HG03378 (cell line): ENCODE results near the gene DUS3L.

Source experiments
- ATAC-seq: cut with Tn5 transposase; IDR thresholded peaks from one replicate; pipeline ENCODE4 v1.9.1; 2021; ENCODE audit warnings: mild to moderate bottlenecking, moderate library complexity; ENCODE audit not compliant: unreplicated experiment

Gene DUS3L

GRCh38 chr19:5822181-5822844, 31.4 kb upstream of the DUS3L start:
- no peak for ATAC-seq

GRCh38 chr19:5821521-5822180, 30.7 kb upstream of the DUS3L start:
- ATAC-seq = no peak

GRCh38 chr19:5820785-5821184, 29.8 kb upstream of the DUS3L start:
- ATAC-seq = no peak

- no peak for ATAC-seq
Measured at GRCh38 chr19:5818594-5818993, 27.6 kb upstream of the DUS3L start.

GRCh38 chr19:5817218-5817617, 26.3 kb upstream of the DUS3L start:
- ATAC-seq = no peak

GRCh38 chr19:5814852-5815246, 23.9 kb upstream of the DUS3L start:
- no peak for ATAC-seq

GRCh38 chr19:5814123-5814851, 23.3 kb upstream of the DUS3L start:
- ATAC-seq = no peak

GRCh38 chr19:5811117-5811516, 20.2 kb upstream of the DUS3L start:
- no peak for ATAC-seq

- ATAC-seq = no peak
Measured at GRCh38 chr19:5809469-5809868, 18.5 kb upstream of the DUS3L start.

GRCh38 chr19:5809053-5809452, 18.1 kb upstream of the DUS3L start:
- no peak for ATAC-seq

GRCh38 chr19:5808120-5808816, 17.3 kb upstream of the DUS3L start:
- ATAC-seq = no peak

- ATAC-seq = no peak
Measured at GRCh38 chr19:5806905-5807304, 15.9 kb upstream of the DUS3L start.

- ATAC-seq = no peak
Measured at GRCh38 chr19:5806133-5806489, 15.1 kb upstream of the DUS3L start.

GRCh38 chr19:5805462-5806132, 14.6 kb upstream of the DUS3L start:
- no peak for ATAC-seq

- ATAC-seq = no peak
Measured at GRCh38 chr19:5804516-5805461, 13.8 kb upstream of the DUS3L start, which contains the start of gene NRTN. Gene NRTN (plus strand): TSS chr19:5805067. CDS start chr19:5824166, 19,099 bp downstream.

GRCh38 chr19:5803752-5804515, 13.0 kb upstream of the DUS3L start:
- ATAC-seq = no peak

GRCh38 chr19:5803441-5803751, 12.4 kb upstream of the DUS3L start:
- no peak for ATAC-seq

GRCh38 chr19:5801796-5802619, 11.0 kb upstream of the DUS3L start:
- no peak for ATAC-seq
